Mesenchymal stem cell (in vitro differentiated cells and primary cell): ENCODE results near the gene FXYD5. TPM values are rescaled to one million over a fixed set of nuclear protein-coding genes. Genes with fewer than 3 reads are reported as not detected.

Experiments
- DNase-seq: peaks from one replicate; pipeline ENCODE4 v3.0.0-alpha.2; 2013
- H2AFZ ChIP-seq: one replicate; pipeline ENCODE4 v1.6.1; 2013; ENCODE audit warnings: low read depth, mild to moderate bottlenecking, control low read depth, inconsistent platforms, low read length, moderate library complexity
- H2AK5ac ChIP-seq: 2 replicates; pipeline ENCODE4 v1.6.1; 2013; ENCODE audit warnings: low read length, moderate library complexity, mild to moderate bottlenecking, inconsistent platforms; ENCODE audit not compliant: severe bottlenecking
- H2BK120ac ChIP-seq: one replicate; pipeline ENCODE4 v1.6.1; 2013; ENCODE audit warnings: low read depth, mild to moderate bottlenecking, inconsistent platforms, low read length, moderate library complexity
- H2BK12ac ChIP-seq, 2 experiments: one replicate each; pipeline ENCODE4 v1.6.1; 2013; ENCODE audit warnings: inconsistent platforms in 2 of 2, low read length in 2 of 2, mild to moderate bottlenecking in 2 of 2, moderate library complexity in 2 of 2, control low read depth in 1 of 2
- H2BK15ac ChIP-seq: one replicate; pipeline ENCODE4 v1.6.1; 2013; ENCODE audit warnings: mild to moderate bottlenecking, low read depth, inconsistent platforms; ENCODE audit not compliant: poor library complexity, severe bottlenecking
- H2BK5ac ChIP-seq: 2 replicates; pipeline ENCODE4 v1.6.1; 2013; ENCODE audit warnings: low read depth, mild to moderate bottlenecking, low read length, control low read depth, inconsistent platforms; ENCODE audit not compliant: poor library complexity, severe bottlenecking
- H3K14ac ChIP-seq, 2 experiments: one replicate each; pipeline ENCODE4 v1.6.1; 2013; ENCODE audit warnings: inconsistent platforms in 2 of 2, low read length in 2 of 2, control low read depth in 1 of 2, mild to moderate bottlenecking in 1 of 2, moderate library complexity in 1 of 2
- H3K18ac ChIP-seq, 2 experiments: one replicate each; pipeline ENCODE4 v1.6.1; 2013; ENCODE audit warnings: inconsistent platforms in 2 of 2, low read length in 2 of 2, control low read depth in 1 of 2, low read depth in 1 of 2, mild to moderate bottlenecking in 1 of 2
- H3K23ac ChIP-seq, 2 experiments: one replicate each; pipeline ENCODE4 v1.6.1; 2013; ENCODE audit warnings: inconsistent platforms in 2 of 2, low read length in 2 of 2, mild to moderate bottlenecking in 2 of 2, moderate library complexity in 2 of 2, control low read depth in 1 of 2
- H3K27ac ChIP-seq: 2 replicates; pipeline ENCODE4 v1.5.1; 2013; ENCODE audit warnings: mild to moderate bottlenecking, moderate library complexity, low read length, control low read depth, inconsistent platforms; ENCODE audit not compliant: poor library complexity, severe bottlenecking
- H3K27me3 ChIP-seq, 2 experiments: 2 replicates each; pipeline versions ENCODE4 v1.6.1 to v1.7.0; 2013; ENCODE audit warnings: low read length in 2 of 2, mild to moderate bottlenecking in 2 of 2, moderate library complexity in 2 of 2, control low read depth in 1 of 2, inconsistent platforms in 1 of 2; ENCODE audit not compliant: control insufficient read depth in 1 of 2, insufficient read depth in 1 of 2
- H3K36me3 ChIP-seq, 2 experiments: 2 replicates each; pipeline versions ENCODE4 v1.6.1 to v1.7.0; 2013; ENCODE audit warnings: low read length in 2 of 2, control low read depth in 1 of 2, inconsistent platforms in 1 of 2, low read depth in 1 of 2, mild to moderate bottlenecking in 1 of 2; ENCODE audit not compliant: insufficient read depth in 2 of 2, control insufficient read depth in 1 of 2
- H3K4ac ChIP-seq, 2 experiments: one replicate each; pipeline ENCODE4 v1.6.1; 2013; ENCODE audit warnings: inconsistent platforms in 2 of 2, low read length in 2 of 2, mild to moderate bottlenecking in 2 of 2, moderate library complexity in 2 of 2, control low read depth in 1 of 2, low read depth in 1 of 2
- H3K4me1 ChIP-seq: 2 replicates; pipeline ENCODE4 v1.6.1; 2013; ENCODE audit warnings: low read depth, low read length, control low read depth; ENCODE audit not compliant: control insufficient read depth, insufficient read depth
- H3K4me2 ChIP-seq: 2 replicates; pipeline ENCODE4 v1.6.1; 2013; ENCODE audit warnings: low read length, mild to moderate bottlenecking, inconsistent platforms; ENCODE audit not compliant: poor library complexity, severe bottlenecking
- H3K4me3 ChIP-seq, 2 experiments: 2 replicates each; pipeline versions ENCODE4 v1.5.1 to v1.7.0; 2013; ENCODE audit warnings: low read length in 2 of 2, mild to moderate bottlenecking in 2 of 2, control low read depth in 1 of 2, low read depth in 1 of 2; ENCODE audit not compliant: insufficient read depth in 1 of 2
- H3K79me1 ChIP-seq: replicated peaks from 2 replicates; pipeline ENCODE4 v1.6.1; 2013; ENCODE audit warnings: mild to moderate bottlenecking, control low read depth, low read length, inconsistent platforms; ENCODE audit not compliant: poor library complexity, severe bottlenecking
- H3K9ac ChIP-seq: 2 replicates; pipeline ENCODE4 v1.7.0; 2013; ENCODE audit warnings: mild to moderate bottlenecking, low read length, moderate library complexity
- H3K9me3 ChIP-seq: 2 replicates; pipeline ENCODE4 v1.7.0; 2013; ENCODE audit warnings: mild to moderate bottlenecking, low read length; ENCODE audit not compliant: control insufficient read depth
- H4K8ac ChIP-seq: one replicate; pipeline ENCODE4 v1.6.1; 2013; ENCODE audit warnings: inconsistent platforms, mild to moderate bottlenecking, low read length, moderate library complexity
- H4K91ac ChIP-seq: one replicate; pipeline ENCODE4 v1.6.1; 2013; ENCODE audit warnings: mild to moderate bottlenecking, low read length, inconsistent platforms
- WGBS: methylation state at CpG from one replicate; pipeline ENCODE4 v1.1.7; 2013; ENCODE audit warnings: mixed read lengths; 5-methylcytosine and 5-hydroxymethylcytosine counted together
- polyA plus RNA-seq, 2 experiments: library from polyadenylated mRNA; stranded (reverse); fragments of 200-250 nt; gene quantifications; one replicate each; pipeline ENCODE4 v1.2.3, GENCODE V29; 2013

The FXYD5 gene
- 248 TPM for polyA plus RNA-seq (2013, experiment 1 of 2)
- 237 TPM for polyA plus RNA-seq (2013, experiment 2 of 2)

- peaks cover 11% of the 10 kb centered on the region for H3K79me1 ChIP-seq
- H2BK12ac ChIP-seq: peak within 1 kb of the TSS in 1 of 2 experiments; percentile 48
- peak within 1 kb of the TSS; percentile 86 for H4K8ac ChIP-seq
- DNase-seq: peak; percentile 91
- H2AK5ac ChIP-seq: no peak within 1 kb of the TSS
- peak within 1 kb of the TSS; percentile 75 to 90 for H3K18ac ChIP-seq
- H4K91ac ChIP-seq: peak within 1 kb of the TSS; percentile 37
- peaks cover 9 to 35% of the 10 kb centered on the region in 2 experiments for H3K36me3 ChIP-seq
- peaks cover 27% of the 10 kb centered on the region for H3K4me1 ChIP-seq
- no peaks in the 10 kb centered on the region for H3K9me3 ChIP-seq
- no peak within 1 kb of the TSS for H2BK5ac ChIP-seq
- WGBS: 1% methylated on average over 46 of the region's 49 CpGs
- H3K4ac ChIP-seq: peak within 1 kb of the TSS; percentile 30 to 41
- peak within 1 kb of the TSS; percentile 76 for H2BK120ac ChIP-seq
- no peak within 1 kb of the TSS for H3K27ac ChIP-seq
- peak within 1 kb of the TSS; percentile 95 for H3K9ac ChIP-seq
- H2AFZ ChIP-seq: peak within 1 kb of the TSS; percentile 87
- peak within 1 kb of the TSS; percentile 66 to 95 for H3K4me3 ChIP-seq
- H3K27me3 ChIP-seq: no peaks in the 10 kb centered on the region
- H3K14ac ChIP-seq: peak within 1 kb of the TSS in 1 of 2 experiments; percentile 69
- peak within 1 kb of the TSS; percentile 78 for H2BK15ac ChIP-seq
- H3K23ac ChIP-seq: peak within 1 kb of the TSS in 1 of 2 experiments; percentile 15
- peak within 1 kb of the TSS; percentile 93 for H3K4me2 ChIP-seq
Observed at GRCh38 chr19:35154525-35155406, at the start of gene FXYD5. TSS of gene FXYD5 (plus strand) at chr19:35154735. CDS start at chr19:35155551, 816 bp downstream.

- Histone ChIP-seq H2BK12ac (no peak overlapping the region), H3K36me3 (no peaks in the 10 kb centered on the region), H3K18ac (no peak overlapping the region), H3K4me1 (peaks cover 3% of the 10 kb centered on the region), H2BK5ac (no peak overlapping the region), H2BK15ac (no peak overlapping the region), H3K4ac (no peak overlapping the region), H2AK5ac (no peak overlapping the region), H2AFZ (no peak overlapping the region), H3K23ac (no peak overlapping the region), H3K9ac (no peak overlapping the region), H4K8ac (no peak overlapping the region), H3K14ac (no peak overlapping the region), H3K79me1 (no peaks in the 10 kb centered on the region), H3K4me3 (no peak overlapping the region), H2BK120ac (no peak overlapping the region), H3K9me3 (no peaks in the 10 kb centered on the region), H3K27ac (no peak overlapping the region), H4K91ac (no peak overlapping the region), H3K27me3 (peaks cover 3% of the 10 kb centered on the region in 2 experiments), H3K4me2 (no peak overlapping the region)
- 88% methylated on average over 6 of the region's 6 CpGs for WGBS
- no peak for DNase-seq
Observed at GRCh38 chr19:35105047-35105410, 49.5 kb upstream of the FXYD5 start.

GRCh38 chr19:35105411-35106290, 48.9 kb upstream of the FXYD5 start:
- no peak overlapping the region for H4K91ac ChIP-seq
- H3K4me1 ChIP-seq: peaks cover under 1% of the 10 kb centered on the region
- H3K79me1 ChIP-seq: no peaks in the 10 kb centered on the region
- H3K14ac ChIP-seq: no peak overlapping the region
- H2AK5ac ChIP-seq: no peak overlapping the region
- H3K36me3 ChIP-seq: no peaks in the 10 kb centered on the region
- H3K9me3 ChIP-seq: no peaks in the 10 kb centered on the region
- no peak overlapping the region for H2AFZ ChIP-seq
- DNase-seq: no peak
- no peak overlapping the region for H2BK5ac ChIP-seq
- H3K18ac ChIP-seq: peak overlapping the region in 1 of 2 experiments; percentile 48
- H3K4ac ChIP-seq: no peak overlapping the region
- no peak overlapping the region for H2BK120ac ChIP-seq
- WGBS: 82% methylated on average over 30 of the region's 30 CpGs
- H2BK15ac ChIP-seq: no peak overlapping the region
- no peak overlapping the region for H2BK12ac ChIP-seq
- no peak overlapping the region for H3K4me2 ChIP-seq
- H3K27ac ChIP-seq: no peak overlapping the region
- peaks cover 1 to 3% of the 10 kb centered on the region in 2 experiments for H3K27me3 ChIP-seq
- H4K8ac ChIP-seq: no peak overlapping the region
- H3K9ac ChIP-seq: no peak overlapping the region
- H3K23ac ChIP-seq: no peak overlapping the region
- no peak overlapping the region for H3K4me3 ChIP-seq

- Histone ChIP-seq H3K27me3 (peaks cover 0 to under 1% of the 10 kb centered on the region in 2 experiments), H3K4me1 (no peaks in the 10 kb centered on the region), H2BK120ac (no peak overlapping the region), H3K18ac (peak overlapping the region in 1 of 2 experiments; percentile 48), H3K4me3 (no peak overlapping the region), H3K4ac (no peak overlapping the region), H4K8ac (no peak overlapping the region), H2AK5ac (no peak overlapping the region), H3K14ac (no peak overlapping the region), H3K23ac (no peak overlapping the region), H3K79me1 (no peaks in the 10 kb centered on the region), H2BK5ac (no peak overlapping the region), H3K36me3 (no peaks in the 10 kb centered on the region), H2BK12ac (no peak overlapping the region), H3K9me3 (no peaks in the 10 kb centered on the region), H3K27ac (no peak overlapping the region), H2BK15ac (no peak overlapping the region), H3K4me2 (no peak overlapping the region), H3K9ac (no peak overlapping the region), H2AFZ (no peak overlapping the region), H4K91ac (no peak overlapping the region)
- DNase-seq: no peak
- WGBS: 96% methylated on average over 9 of the region's 9 CpGs
Observed at GRCh38 chr19:35106291-35106583, 48.3 kb upstream of the FXYD5 start.
